RWPE1 (cell line): Measurements from ENCODE around the gene SMYD3.

Experiments used
- CTCF ChIA-PET: fragments of 350-600 bp; sonication (Branson Sonifier 250); formaldehyde crosslinking; extraction: SDS; loops from one replicate; lab custom pipeline; 2021; lab: Yijun Ruan, JAX
- POLR2A ChIA-PET: fragments of 400-600 bp; formaldehyde crosslinking; extraction: SDS; loops from one replicate; lab custom pipeline; 2020; ENCODE audit warnings: antibody characterized with exemption; ENCODE audit not compliant: low non-redundant PET; lab: Yijun Ruan, JAX
- DNase-seq: peaks from one replicate; pipeline ENCODE4 v3.0.0; 2012; ENCODE audit warnings: low spot score
- H3K27ac ChIP-seq: fragments of 450-650 bp; 2 replicates; pipeline ENCODE4 v1.5.1; 2017
- CTCF ChIP-seq: fragments of 450-650 bp; conservative IDR thresholded peaks from 2 replicates; pipeline ENCODE4 v1.5.1; 2017; ENCODE audit warnings: low read depth, mild to moderate bottlenecking

The SMYD3 gene

GRCh38 chr1:246434335-246434734 is 72.7 kb downstream of the SMYD3 start:
- H3K27ac ChIP-seq = no peak overlapping the region
- no peak for DNase-seq
- POLR2A ChIA-PET = no interaction called here
- TF ChIP-seq CTCF = no peak
- CTCF ChIA-PET = no interaction called here

GRCh38 chr1:246428542-246429308 is 78.4 kb downstream of the SMYD3 start:
- POLR2A ChIA-PET = no interaction called here
- no peak for TF ChIP-seq CTCF
- DNase-seq = no peak

GRCh38 chr1:246427611-246428010 is 79.5 kb downstream of the SMYD3 start:
- ChIA-PET CTCF (no interaction called here), POLR2A (no interaction called here)
- H3K27ac ChIP-seq = no peak overlapping the region
- DNase-seq = no peak
- no peak for TF ChIP-seq CTCF

More at GRCh38 chr1:246428542-246429308, 78.4 kb downstream of the SMYD3 start:
- CTCF ChIA-PET = no interaction called here
- H3K27ac ChIP-seq = no peak overlapping the region

GRCh38 chr1:246425895-246426294 is 81.2 kb downstream of the SMYD3 start:
- CTCF ChIA-PET = no interaction called here
- POLR2A ChIA-PET = no interaction called here
- TF ChIP-seq CTCF = no peak

GRCh38 chr1:246425139-246425794 is 81.8 kb downstream of the SMYD3 start:
- TF ChIP-seq CTCF = no peak
- ChIA-PET CTCF (no interaction called here), POLR2A (no interaction called here)
- DNase-seq = peak; percentile 49
- H3K27ac ChIP-seq = no peak overlapping the region

More at GRCh38 chr1:246425895-246426294, 81.2 kb downstream of the SMYD3 start:
- no peak for DNase-seq
- H3K27ac ChIP-seq = no peak overlapping the region

- ChIA-PET CTCF (no interaction called here), POLR2A (no interaction called here)
- no peak for TF ChIP-seq CTCF
Observed at GRCh38 chr1:246420300-246420699, 86.8 kb downstream of the SMYD3 start.

More at GRCh38 chr1:246420300-246420699, 86.8 kb downstream of the SMYD3 start:
- no peak overlapping the region for H3K27ac ChIP-seq
- no peak for DNase-seq
